ENCODE results near the gene BRPF3.

Gene BRPF3

DNA sequence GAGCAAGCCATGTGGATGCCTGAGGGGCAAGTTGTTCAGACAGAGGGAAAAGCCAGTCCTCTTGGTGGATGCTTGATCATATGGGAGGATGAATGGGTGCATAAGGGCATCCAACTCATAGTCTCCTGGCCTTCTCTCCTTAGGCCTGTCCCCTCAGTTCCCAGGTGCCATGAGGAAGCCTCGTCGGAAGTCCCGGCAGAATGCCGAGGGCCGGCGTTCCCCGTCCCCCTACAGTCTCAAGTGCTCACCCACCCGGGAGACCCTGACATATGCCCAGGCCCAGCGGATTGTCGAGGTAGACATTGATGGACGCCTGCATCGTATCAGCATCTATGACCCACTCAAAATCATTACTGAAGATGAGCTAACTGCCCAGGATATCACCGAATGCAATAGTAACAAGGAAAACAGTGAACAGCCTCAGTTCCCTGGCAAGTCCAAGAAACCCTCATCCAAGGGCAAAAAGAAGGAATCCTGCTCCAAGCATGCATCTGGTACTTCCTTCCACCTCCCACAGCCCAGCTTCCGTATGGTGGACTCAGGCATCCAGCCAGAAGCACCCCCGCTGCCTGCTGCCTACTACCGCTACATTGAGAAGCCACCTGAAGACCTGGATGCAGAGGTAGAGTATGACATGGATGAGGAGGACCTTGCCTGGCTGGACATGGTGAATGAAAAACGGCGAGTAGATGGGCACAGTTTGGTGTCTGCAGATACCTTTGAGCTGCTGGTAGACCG lies 3.8 kb downstream of the BRPF3 start:
- no peak overlapping the region for H3K27ac ChIP-seq (ENCODE audit: low read length)
- DNase-seq (ENCODE audit: low read depth, low spot score) = no peak
- no peaks in the 10 kb centered on the region for H3K4me1 ChIP-seq (ENCODE audit: control insufficient read depth, insufficient read depth, low read length)
- H3K36me3 ChIP-seq (ENCODE audit: control insufficient read depth, insufficient read depth, low read length) = peaks cover 15% of the 10 kb centered on the region
- no peaks in the 10 kb centered on the region for H3K9me3 ChIP-seq (ENCODE audit: control insufficient read depth, insufficient read depth, low read length)
- no CpG with 5 or more reads among the region's 19 CpGs for WGBS (ENCODE audit: insufficient coverage, insufficient read length)
- H3K27me3 ChIP-seq (ENCODE audit: control insufficient read depth, insufficient read depth, low read length) = no peaks in the 10 kb centered on the region
- H3K4me3 ChIP-seq (ENCODE audit: low read length) = no peak overlapping the region

DNA sequence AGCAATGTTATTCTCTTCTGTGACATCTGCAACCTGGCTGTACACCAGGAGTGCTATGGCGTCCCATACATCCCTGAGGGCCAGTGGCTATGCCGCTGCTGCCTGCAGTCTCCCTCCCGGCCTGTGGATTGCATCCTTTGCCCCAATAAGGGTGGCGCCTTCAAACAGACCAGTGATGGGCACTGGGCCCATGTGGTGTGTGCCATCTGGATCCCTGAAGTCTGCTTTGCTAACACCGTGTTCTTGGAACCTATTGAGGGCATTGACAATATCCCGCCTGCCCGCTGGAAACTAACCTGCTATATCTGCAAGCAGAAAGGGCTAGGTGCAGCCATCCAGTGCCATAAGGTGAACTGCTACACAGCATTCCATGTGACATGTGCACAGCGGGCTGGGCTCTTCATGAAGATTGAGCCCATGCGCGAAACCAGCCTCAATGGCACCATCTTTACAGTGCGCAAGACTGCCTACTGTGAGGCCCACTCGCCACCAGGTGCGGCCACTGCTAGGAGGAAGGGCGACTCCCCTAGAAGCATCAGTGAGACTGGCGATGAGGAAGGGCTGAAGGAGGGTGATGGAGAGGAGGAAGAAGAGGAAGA lies 4.6 kb downstream of the BRPF3 start:
- no peaks in the 10 kb centered on the region for H3K27me3 ChIP-seq (ENCODE audit: control insufficient read depth, insufficient read depth, low read length)
- no peaks in the 10 kb centered on the region for H3K4me1 ChIP-seq (ENCODE audit: control insufficient read depth, insufficient read depth, low read length)
- no CpG with 5 or more reads among the region's 15 CpGs for WGBS (ENCODE audit: insufficient coverage, insufficient read length)
- peaks cover 15% of the 10 kb centered on the region for H3K36me3 ChIP-seq (ENCODE audit: control insufficient read depth, insufficient read depth, low read length)
- H3K4me3 ChIP-seq (ENCODE audit: low read length) = no peak overlapping the region
- no peaks in the 10 kb centered on the region for H3K9me3 ChIP-seq (ENCODE audit: control insufficient read depth, insufficient read depth, low read length)
- no peak for DNase-seq (ENCODE audit: low read depth, low spot score)
- no peak overlapping the region for H3K27ac ChIP-seq (ENCODE audit: low read length)

DNA sequence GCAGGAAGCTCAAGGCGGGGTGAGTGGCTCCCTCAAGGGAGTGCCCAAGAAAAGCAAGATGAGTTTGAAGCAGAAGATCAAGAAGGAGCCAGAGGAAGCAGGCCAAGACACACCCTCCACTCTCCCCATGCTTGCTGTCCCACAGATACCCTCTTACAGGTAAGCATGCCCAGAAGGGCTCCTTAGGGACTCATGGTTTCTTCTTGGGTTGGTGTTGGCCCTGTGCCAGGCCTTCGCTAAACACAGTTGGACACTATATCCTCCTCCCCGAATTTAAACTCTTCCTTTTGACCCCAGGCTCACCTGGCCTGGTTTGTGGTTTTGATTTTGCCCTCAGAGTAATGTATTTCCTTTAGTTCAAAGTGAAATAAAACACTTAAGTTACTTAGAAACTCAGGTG lies 5.1 kb downstream of the BRPF3 start:
- H3K36me3 ChIP-seq (ENCODE audit: control insufficient read depth, insufficient read depth, low read length) = peaks cover 15% of the 10 kb centered on the region
- WGBS (ENCODE audit: insufficient coverage, insufficient read length) = no CpG with 5 or more reads among the region's 3 CpGs
- no peak for DNase-seq (ENCODE audit: low read depth, low spot score)
- no peaks in the 10 kb centered on the region for H3K4me1 ChIP-seq (ENCODE audit: control insufficient read depth, insufficient read depth, low read length)
- H3K27ac ChIP-seq (ENCODE audit: low read length) = no peak overlapping the region
- H3K4me3 ChIP-seq (ENCODE audit: low read length) = no peak overlapping the region
- no peaks in the 10 kb centered on the region for H3K27me3 ChIP-seq (ENCODE audit: control insufficient read depth, insufficient read depth, low read length)
- no peaks in the 10 kb centered on the region for H3K9me3 ChIP-seq (ENCODE audit: control insufficient read depth, insufficient read depth, low read length)

DNA sequence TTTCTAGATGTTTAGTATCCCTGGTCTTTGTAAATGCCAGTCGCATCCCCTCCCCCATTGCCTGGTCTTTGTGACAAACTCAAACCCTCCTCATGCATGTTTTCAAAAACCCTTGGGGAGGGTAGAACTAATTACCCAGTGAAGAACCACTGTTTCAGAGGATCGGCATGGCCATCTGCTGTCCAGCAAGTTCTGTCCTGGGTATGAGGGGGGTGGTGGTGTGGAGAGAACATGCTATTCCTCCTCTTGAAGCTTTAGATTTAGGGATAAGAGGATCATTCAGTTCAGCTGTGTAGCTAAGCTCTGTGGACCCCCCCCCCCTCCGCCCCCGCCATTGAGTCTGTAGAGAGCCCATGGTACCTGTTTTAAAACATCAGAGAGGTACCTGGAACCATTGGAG lies 5.6 kb downstream of the BRPF3 start:
- H3K9me3 ChIP-seq (ENCODE audit: control insufficient read depth, insufficient read depth, low read length) = no peaks in the 10 kb centered on the region
- H3K27ac ChIP-seq (ENCODE audit: low read length) = no peak overlapping the region
- peaks cover 17% of the 10 kb centered on the region for H3K36me3 ChIP-seq (ENCODE audit: control insufficient read depth, insufficient read depth, low read length)
- H3K4me1 ChIP-seq (ENCODE audit: control insufficient read depth, insufficient read depth, low read length) = no peaks in the 10 kb centered on the region
- H3K27me3 ChIP-seq (ENCODE audit: control insufficient read depth, insufficient read depth, low read length) = no peaks in the 10 kb centered on the region
- no peak for DNase-seq (ENCODE audit: low read depth, low spot score)
- WGBS (ENCODE audit: insufficient coverage, insufficient read length) = no CpG with 5 or more reads among the region's 4 CpGs
- H3K4me3 ChIP-seq (ENCODE audit: low read length) = no peak overlapping the region

DNA sequence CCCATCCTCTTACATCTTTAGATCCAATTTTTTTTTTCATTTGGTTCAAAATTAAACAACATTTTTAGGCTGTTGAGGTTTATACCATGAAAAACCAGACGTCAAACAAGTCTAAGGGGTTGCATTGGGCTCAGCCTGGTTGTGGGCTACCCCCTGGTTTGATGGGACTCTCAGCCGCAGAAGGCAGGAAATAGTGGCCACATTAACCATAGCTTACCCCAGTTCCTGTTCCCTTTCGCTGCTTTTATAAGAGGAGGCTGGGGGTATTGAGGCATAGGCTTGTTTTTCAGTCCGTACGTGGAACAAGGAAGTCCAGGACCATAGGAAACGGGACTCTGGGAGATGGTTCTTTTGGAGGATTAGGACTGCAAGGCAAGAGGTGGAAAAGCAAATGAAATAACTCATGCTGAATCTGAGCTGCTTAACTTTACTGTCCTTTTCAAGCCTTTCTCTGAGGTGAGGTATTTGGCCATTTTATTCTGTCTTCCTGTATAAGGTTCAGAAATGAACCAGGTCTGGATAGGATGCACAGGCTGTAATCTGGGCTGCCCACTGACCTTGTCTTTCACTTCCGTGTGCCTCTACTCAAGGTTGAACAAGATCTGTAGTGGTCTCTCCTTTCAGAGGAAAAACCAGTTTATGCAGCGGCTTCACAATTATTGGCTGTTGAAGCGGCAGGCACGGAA lies 7.7 kb downstream of the BRPF3 start:
- peaks cover 27% of the 10 kb centered on the region for H3K36me3 ChIP-seq (ENCODE audit: control insufficient read depth, insufficient read depth, low read length)
- no CpG with 5 or more reads among the region's 10 CpGs for WGBS (ENCODE audit: insufficient coverage, insufficient read length)
- H3K27me3 ChIP-seq (ENCODE audit: control insufficient read depth, insufficient read depth, low read length) = no peaks in the 10 kb centered on the region
- no peaks in the 10 kb centered on the region for H3K4me1 ChIP-seq (ENCODE audit: control insufficient read depth, insufficient read depth, low read length)
- DNase-seq (ENCODE audit: low read depth, low spot score) = no peak
- H3K27ac ChIP-seq (ENCODE audit: low read length) = no peak overlapping the region
- no peaks in the 10 kb centered on the region for H3K9me3 ChIP-seq (ENCODE audit: control insufficient read depth, insufficient read depth, low read length)
- no peak overlapping the region for H3K4me3 ChIP-seq (ENCODE audit: low read length)

DNA sequence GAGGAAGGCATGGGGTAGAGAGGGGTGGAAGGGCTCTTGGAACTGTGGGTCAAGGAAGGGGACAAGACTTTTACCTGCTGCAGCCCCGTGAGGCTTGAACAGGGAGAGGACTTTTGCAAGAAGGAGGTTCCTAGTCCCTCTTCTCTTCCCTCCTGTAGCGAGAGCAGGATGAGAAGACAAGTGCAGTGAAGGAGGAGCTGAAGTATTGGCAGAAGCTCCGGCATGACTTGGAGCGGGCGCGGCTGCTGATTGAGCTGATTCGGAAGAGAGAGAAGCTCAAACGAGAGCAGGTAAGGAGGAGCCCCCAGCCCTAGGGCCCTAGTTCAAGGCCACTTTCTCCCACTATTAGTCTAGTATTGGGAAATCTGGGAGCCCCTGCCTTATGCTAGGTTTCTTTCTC lies 10.6 kb downstream of the BRPF3 start:
- H3K27me3 ChIP-seq (ENCODE audit: control insufficient read depth, insufficient read depth, low read length) = no peaks in the 10 kb centered on the region
- H3K4me3 ChIP-seq (ENCODE audit: low read length) = no peak overlapping the region
- H3K9me3 ChIP-seq (ENCODE audit: control insufficient read depth, insufficient read depth, low read length) = no peaks in the 10 kb centered on the region
- WGBS (ENCODE audit: insufficient coverage, insufficient read length) = no CpG with 5 or more reads among the region's 8 CpGs
- no peak for DNase-seq (ENCODE audit: low read depth, low spot score)
- H3K4me1 ChIP-seq (ENCODE audit: control insufficient read depth, insufficient read depth, low read length) = no peaks in the 10 kb centered on the region
- peaks cover 32% of the 10 kb centered on the region for H3K36me3 ChIP-seq (ENCODE audit: control insufficient read depth, insufficient read depth, low read length)
- H3K27ac ChIP-seq (ENCODE audit: low read length) = no peak overlapping the region

DNA sequence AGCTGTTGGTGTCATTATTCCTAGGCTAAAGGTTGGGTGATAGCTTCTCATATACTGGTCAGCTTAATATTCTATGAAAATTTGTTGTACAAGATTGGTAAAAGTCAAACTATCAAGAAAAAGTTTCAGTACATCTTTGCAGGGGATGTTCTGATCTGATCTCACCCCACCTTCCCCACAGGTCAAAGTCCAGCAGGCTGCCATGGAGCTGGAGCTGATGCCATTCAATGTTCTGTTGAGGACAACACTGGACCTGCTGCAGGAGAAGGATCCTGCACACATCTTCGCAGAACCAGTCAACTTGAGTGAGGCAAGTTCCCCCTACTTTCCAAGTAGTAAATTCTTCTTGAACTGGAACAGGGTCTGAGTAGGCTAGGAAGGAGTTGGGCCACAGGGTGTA lies 13.1 kb downstream of the BRPF3 start:
- no peaks in the 10 kb centered on the region for H3K9me3 ChIP-seq (ENCODE audit: control insufficient read depth, insufficient read depth, low read length)
- no peak overlapping the region for H3K27ac ChIP-seq (ENCODE audit: low read length)
- H3K27me3 ChIP-seq (ENCODE audit: control insufficient read depth, insufficient read depth, low read length) = no peaks in the 10 kb centered on the region
- no peak overlapping the region for H3K4me3 ChIP-seq (ENCODE audit: low read length)
- no CpG with 5 or more reads among the region's 1 CpG for WGBS (ENCODE audit: insufficient coverage, insufficient read length)
- H3K4me1 ChIP-seq (ENCODE audit: control insufficient read depth, insufficient read depth, low read length) = no peaks in the 10 kb centered on the region
- peaks cover 32% of the 10 kb centered on the region for H3K36me3 ChIP-seq (ENCODE audit: control insufficient read depth, insufficient read depth, low read length)
- DNase-seq (ENCODE audit: low read depth, low spot score) = no peak

DNA sequence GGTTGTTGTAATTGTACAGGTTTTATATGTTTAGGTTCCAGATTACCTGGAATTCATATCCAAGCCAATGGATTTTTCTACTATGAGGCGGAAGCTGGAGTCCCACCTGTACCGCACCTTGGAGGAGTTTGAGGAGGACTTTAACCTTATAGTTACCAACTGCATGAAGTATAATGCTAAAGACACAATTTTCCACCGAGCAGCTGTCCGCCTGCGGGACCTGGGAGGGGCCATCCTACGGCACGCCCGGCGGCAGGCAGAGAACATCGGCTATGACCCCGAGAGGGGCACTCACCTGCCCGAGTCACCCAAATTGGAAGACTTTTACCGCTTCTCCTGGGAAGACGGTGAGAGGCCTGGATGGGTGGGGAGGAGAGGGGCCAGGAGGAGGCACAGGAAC lies 13.6 kb downstream of the BRPF3 start:
- Histone ChIP-seq H3K27me3 (ENCODE audit: control insufficient read depth, insufficient read depth, low read length) (no peaks in the 10 kb centered on the region), H3K9me3 (ENCODE audit: control insufficient read depth, insufficient read depth, low read length) (no peaks in the 10 kb centered on the region), H3K36me3 (ENCODE audit: control insufficient read depth, insufficient read depth, low read length) (peaks cover 32% of the 10 kb centered on the region), H3K4me3 (ENCODE audit: low read length) (no peak overlapping the region), H3K27ac (ENCODE audit: low read length) (no peak overlapping the region), H3K4me1 (ENCODE audit: control insufficient read depth, insufficient read depth, low read length) (no peaks in the 10 kb centered on the region)
- no CpG with 5 or more reads among the region's 14 CpGs for WGBS (ENCODE audit: insufficient coverage, insufficient read length)
- DNase-seq (ENCODE audit: low read depth, low spot score) = no peak

DNA sequence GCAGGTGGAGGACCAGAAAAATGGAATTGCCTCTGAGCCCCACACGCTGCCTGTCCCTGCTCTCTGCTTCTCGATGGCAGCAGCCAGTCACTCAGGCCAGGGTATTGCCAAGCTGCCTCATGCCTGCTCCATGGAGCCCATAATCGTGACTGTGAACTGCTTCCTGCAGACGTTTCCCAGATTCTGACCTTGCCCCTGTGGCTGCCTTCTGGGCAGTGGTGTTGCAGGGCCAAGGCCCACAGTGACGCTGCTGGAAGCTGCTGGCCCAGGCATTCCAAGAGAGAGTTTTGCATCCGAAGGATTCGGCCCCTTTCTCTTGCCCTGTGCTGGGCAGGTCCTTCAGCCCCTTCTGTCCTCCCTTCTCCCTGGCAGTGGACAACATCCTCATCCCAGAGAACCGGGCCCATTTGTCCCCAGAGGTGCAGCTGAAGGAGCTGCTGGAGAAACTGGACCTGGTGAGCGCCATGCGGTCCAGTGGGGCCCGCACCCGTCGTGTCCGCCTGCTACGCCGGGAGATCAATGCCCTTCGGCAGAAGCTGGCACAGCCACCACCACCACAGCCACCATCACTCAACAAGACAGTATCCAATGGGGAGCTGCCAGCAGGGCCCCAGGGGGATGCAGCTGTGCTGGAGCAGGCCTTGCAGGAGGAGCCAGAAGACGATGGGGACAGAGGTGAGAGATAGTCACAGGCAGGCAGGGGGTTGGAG lies 14.5 kb downstream of the BRPF3 start:
- no peaks in the 10 kb centered on the region for H3K27me3 ChIP-seq (ENCODE audit: control insufficient read depth, insufficient read depth, low read length)
- H3K4me3 ChIP-seq (ENCODE audit: low read length) = no peak overlapping the region; the same call in 1 of the 2 replicates
- H3K4me1 ChIP-seq (ENCODE audit: control insufficient read depth, insufficient read depth, low read length) = no peaks in the 10 kb centered on the region
- DNase-seq (ENCODE audit: low read depth, low spot score) = no peak
- WGBS (ENCODE audit: insufficient coverage, insufficient read length) = no CpG with 5 or more reads among the region's 18 CpGs
- peaks cover 36% of the 10 kb centered on the region for H3K36me3 ChIP-seq (ENCODE audit: control insufficient read depth, insufficient read depth, low read length)
- H3K27ac ChIP-seq (ENCODE audit: low read length) = no peak overlapping the region
- no peaks in the 10 kb centered on the region for H3K9me3 ChIP-seq (ENCODE audit: control insufficient read depth, insufficient read depth, low read length)

DNA sequence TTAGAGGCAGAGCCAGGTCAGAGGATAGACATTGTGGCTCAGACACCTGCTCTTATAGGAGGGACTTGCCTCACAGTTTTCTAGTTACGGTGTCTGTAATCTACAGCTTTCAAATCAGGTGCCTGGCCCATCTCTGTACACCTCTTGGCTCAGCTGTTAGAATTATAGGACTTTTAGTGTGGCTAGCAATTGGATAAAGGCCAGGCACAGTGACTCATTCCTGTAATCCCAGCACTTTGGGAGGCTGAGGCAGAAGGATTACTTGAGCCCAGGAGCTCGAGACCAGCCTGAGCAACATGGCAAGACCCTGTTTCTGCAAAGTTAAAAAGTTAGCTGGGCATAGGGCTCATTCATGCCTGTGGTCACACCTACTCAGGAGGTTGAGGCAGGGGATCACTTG lies 20.0 kb downstream of the BRPF3 start:
- Histone ChIP-seq H3K27me3 (ENCODE audit: control insufficient read depth, insufficient read depth, low read length) (no peaks in the 10 kb centered on the region), H3K27ac (ENCODE audit: low read length) (no peak overlapping the region), H3K4me1 (ENCODE audit: control insufficient read depth, insufficient read depth, low read length) (no peaks in the 10 kb centered on the region), H3K36me3 (ENCODE audit: control insufficient read depth, insufficient read depth, low read length) (peaks cover 16% of the 10 kb centered on the region), H3K4me3 (ENCODE audit: low read length) (no peak overlapping the region), H3K9me3 (ENCODE audit: control insufficient read depth, insufficient read depth, low read length) (no peaks in the 10 kb centered on the region)
- no CpG with 5 or more reads among the region's 2 CpGs for WGBS (ENCODE audit: insufficient coverage, insufficient read length)
- no peak for DNase-seq (ENCODE audit: low read depth, low spot score)
